HFFc6 (cell line): ENCODE measurements around the gene SFSWAP. TPM values are rescaled to one million over a fixed set of nuclear protein-coding genes. Genes with fewer than 3 reads are reported as not detected.

Experiments used
- DNase-seq: peaks from one replicate; pipeline ENCODE4 v3.0.0-alpha.2; 2018
- H3K27ac Mint-ChIP-seq: 2 replicates; pipeline ENCODE4 v1.8.0; 2020; ENCODE audit warnings: mild to moderate bottlenecking, mixed read lengths
- H3K27me3 Mint-ChIP-seq: 2 replicates; pipeline ENCODE4 v1.8.0; 2021; ENCODE audit warnings: mild to moderate bottlenecking, moderate library complexity, mixed read lengths; ENCODE audit not compliant: insufficient read depth
- H3K36me3 Mint-ChIP-seq: 2 replicates; pipeline ENCODE4 v1.8.0; 2021; ENCODE audit warnings: low read depth, mixed read lengths
- H3K4me1 Mint-ChIP-seq: 2 replicates; pipeline ENCODE4 v1.8.0; 2020; ENCODE audit warnings: low read depth, mixed read lengths
- H3K4me3 Mint-ChIP-seq: 2 replicates; pipeline ENCODE4 v1.8.0; 2020; ENCODE audit warnings: mild to moderate bottlenecking, moderate library complexity, mixed read lengths
- H3K9me3 Mint-ChIP-seq: 2 replicates; pipeline ENCODE4 v1.8.0; 2020; ENCODE audit warnings: mild to moderate bottlenecking, mixed read lengths
- total RNA-seq, 6 experiments: library from RNA; stranded (reverse); fragmentation: NEBNext Ultra II Directional; extraction: Animal tissue kit (Norgen Biotek cat#: 25700); gene quantifications; 2 replicates in 1 of 6; 3 replicates in 5 of 6; pipeline ENCODE4 v1.2.3, GENCODE V29; 2021
- TF ChIP-seq, protein P1 (sequence below): fragments of 200-600 bp; sonication (generic); IDR thresholded peaks from 2 replicates; pipeline ENCODE4 v1.5.0; 2021; ENCODE audit warnings: antibody characterized with exemption, mild to moderate bottlenecking

Gene SFSWAP
- total RNA-seq, 6 experiments from 2014 or later, result 23.9 to 32.4 (median 28.8) TPM

DNA sequence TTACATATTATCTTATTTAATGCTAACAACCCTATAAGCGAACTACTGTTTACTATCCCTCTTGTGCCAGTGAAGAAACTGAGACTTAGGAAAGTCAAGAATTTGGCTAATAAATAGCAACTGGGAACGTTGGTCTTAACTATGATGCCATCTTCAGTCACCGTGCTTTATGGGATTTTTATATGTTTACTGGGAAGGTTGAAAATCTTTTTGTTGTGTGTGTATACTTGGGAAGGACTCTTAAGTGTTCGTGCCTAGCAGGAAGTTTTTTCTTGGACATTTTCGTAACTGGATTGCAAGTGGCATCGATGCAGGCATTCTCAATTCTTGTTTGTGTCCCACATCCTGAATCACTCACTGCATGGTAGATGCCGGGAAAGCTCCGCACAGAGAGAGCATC, 9.4 kb downstream of the SFSWAP start:
- DNase-seq, result no peak
- no peak overlapping the region for H3K4me3 Mint-ChIP-seq
- peaks cover 54% of the 10 kb centered on the region for H3K36me3 Mint-ChIP-seq
- TF ChIP-seq, protein P1, sequence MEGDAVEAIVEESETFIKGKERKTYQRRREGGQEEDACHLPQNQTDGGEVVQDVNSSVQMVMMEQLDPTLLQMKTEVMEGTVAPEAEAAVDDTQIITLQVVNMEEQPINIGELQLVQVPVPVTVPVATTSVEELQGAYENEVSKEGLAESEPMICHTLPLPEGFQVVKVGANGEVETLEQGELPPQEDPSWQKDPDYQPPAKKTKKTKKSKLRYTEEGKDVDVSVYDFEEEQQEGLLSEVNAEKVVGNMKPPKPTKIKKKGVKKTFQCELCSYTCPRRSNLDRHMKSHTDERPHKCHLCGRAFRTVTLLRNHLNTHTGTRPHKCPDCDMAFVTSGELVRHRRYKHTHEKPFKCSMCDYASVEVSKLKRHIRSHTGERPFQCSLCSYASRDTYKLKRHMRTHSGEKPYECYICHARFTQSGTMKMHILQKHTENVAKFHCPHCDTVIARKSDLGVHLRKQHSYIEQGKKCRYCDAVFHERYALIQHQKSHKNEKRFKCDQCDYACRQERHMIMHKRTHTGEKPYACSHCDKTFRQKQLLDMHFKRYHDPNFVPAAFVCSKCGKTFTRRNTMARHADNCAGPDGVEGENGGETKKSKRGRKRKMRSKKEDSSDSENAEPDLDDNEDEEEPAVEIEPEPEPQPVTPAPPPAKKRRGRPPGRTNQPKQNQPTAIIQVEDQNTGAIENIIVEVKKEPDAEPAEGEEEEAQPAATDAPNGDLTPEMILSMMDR, result no peak
- no peaks in the 10 kb centered on the region for H3K27me3 Mint-ChIP-seq
- H3K4me1 Mint-ChIP-seq, result peaks cover 30% of the 10 kb centered on the region
- peak overlapping the region; percentile 79 for H3K27ac Mint-ChIP-seq
- no peaks in the 10 kb centered on the region for H3K9me3 Mint-ChIP-seq

DNA sequence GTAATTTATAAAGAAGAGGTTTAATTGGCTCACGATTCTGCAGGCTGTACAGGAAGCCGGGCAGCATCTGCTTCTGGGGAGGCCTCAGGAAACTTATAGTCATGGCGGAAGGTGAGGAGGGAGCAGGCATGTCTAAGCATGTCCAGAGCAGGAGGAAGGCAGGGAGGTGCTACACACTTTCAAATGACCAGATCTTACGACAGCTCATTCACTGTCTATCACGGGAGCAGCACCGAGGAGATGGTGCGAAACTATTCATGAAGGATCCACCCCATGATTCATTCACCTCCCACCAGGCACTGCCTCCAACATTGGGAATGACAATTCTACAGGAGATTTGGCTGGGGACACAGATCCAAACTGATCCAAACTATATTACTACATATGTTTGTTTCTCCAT, 10.0 kb downstream of the SFSWAP start:
- Mint-ChIP-seq H3K27me3 (no peaks in the 10 kb centered on the region), H3K36me3 (peaks cover 50% of the 10 kb centered on the region), H3K27ac (peak overlapping the region; percentile 79), H3K9me3 (no peaks in the 10 kb centered on the region), H3K4me1 (peaks cover 30% of the 10 kb centered on the region), H3K4me3 (no peak overlapping the region; the same call in 1 of the 2 replicates)
- no peak for DNase-seq
- TF ChIP-seq, protein P1, result no peak

DNA sequence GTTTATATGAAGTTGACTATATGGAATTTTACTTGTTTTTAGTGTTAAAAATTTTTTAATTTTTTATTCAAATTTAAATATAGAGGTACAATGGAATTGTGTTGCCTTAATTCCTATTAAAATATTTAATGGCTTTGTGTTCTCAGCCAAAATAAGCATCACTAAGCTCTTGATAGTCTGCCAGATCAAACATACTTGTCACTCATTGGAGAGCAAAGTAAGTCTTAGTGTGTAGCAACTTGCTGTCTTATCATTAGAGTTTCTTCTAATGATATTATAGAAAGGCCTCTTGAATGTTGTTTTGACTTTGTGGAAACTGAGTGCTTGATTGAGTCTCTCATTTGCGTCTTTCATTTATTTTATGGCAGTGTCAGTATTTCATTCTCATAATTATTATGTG, 10.7 kb downstream of the SFSWAP start:
- H3K36me3 Mint-ChIP-seq, result peaks cover 45% of the 10 kb centered on the region
- TF ChIP-seq, protein P1, result no peak
- H3K4me3 Mint-ChIP-seq, result no peak overlapping the region
- H3K27ac Mint-ChIP-seq, result no peak overlapping the region
- peaks cover 30% of the 10 kb centered on the region for H3K4me1 Mint-ChIP-seq
- H3K9me3 Mint-ChIP-seq, result no peaks in the 10 kb centered on the region
- no peak for DNase-seq
- H3K27me3 Mint-ChIP-seq, result no peaks in the 10 kb centered on the region

DNA sequence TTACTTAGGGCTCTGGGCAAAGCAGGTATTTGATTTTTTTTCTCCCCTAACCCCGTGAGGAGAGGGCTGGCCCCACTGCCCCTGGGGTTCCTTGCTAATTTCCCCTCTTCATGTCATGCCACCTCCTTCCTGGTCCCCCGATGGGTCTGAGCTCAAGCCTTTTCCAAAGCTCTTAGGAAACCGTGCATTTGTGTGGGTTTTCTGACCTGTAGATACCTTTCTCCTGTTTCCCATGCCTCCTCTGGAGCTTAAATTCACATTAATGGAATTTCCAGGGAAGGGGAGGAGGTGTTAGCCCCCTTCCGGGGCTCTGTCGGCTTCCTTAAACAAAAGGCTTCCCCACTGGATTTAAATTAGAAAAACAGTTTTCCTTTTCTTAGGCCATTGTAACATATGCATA, 12.6 kb downstream of the SFSWAP start:
- no peak for DNase-seq
- Mint-ChIP-seq H3K36me3 (peaks cover 41% of the 10 kb centered on the region), H3K4me3 (no peak overlapping the region), H3K9me3 (no peaks in the 10 kb centered on the region), H3K27me3 (no peaks in the 10 kb centered on the region; the same call in 1 of the 2 replicates), H3K27ac (peak overlapping the region; percentile 29; the same call in 1 of the 2 replicates), H3K4me1 (peaks cover 30% of the 10 kb centered on the region)
- TF ChIP-seq, protein P1, result no peak

DNA sequence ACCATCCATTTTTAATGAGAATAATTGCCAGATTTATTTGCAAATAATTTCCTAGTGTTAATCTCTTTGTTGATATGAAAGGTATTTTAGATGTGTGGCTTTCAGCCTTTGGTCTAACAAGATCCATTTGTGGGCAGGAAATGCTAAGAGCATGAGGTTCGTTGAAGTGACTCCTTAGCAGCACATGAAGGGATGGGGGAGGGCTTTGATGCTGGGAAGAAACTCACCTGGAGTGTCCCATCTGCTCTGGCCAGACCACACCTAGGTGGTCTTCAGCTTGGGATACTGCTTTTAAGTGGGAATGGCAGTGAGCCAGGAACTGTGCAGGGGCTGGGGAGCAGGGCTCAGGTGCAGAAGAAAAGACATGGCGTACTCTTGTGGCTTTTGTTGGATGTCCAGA, 13.6 kb downstream of the SFSWAP start:
- H3K36me3 Mint-ChIP-seq, result peaks cover 37% of the 10 kb centered on the region
- peaks cover 30% of the 10 kb centered on the region for H3K4me1 Mint-ChIP-seq
- no peaks in the 10 kb centered on the region; the same call in 1 of the 2 replicates for H3K27me3 Mint-ChIP-seq
- TF ChIP-seq, protein P1, result no peak
- DNase-seq, result no peak
- H3K4me3 Mint-ChIP-seq, result no peak overlapping the region
- H3K9me3 Mint-ChIP-seq, result no peaks in the 10 kb centered on the region
- peak overlapping the region; percentile 4; the same call in 1 of the 2 replicates for H3K27ac Mint-ChIP-seq

DNA sequence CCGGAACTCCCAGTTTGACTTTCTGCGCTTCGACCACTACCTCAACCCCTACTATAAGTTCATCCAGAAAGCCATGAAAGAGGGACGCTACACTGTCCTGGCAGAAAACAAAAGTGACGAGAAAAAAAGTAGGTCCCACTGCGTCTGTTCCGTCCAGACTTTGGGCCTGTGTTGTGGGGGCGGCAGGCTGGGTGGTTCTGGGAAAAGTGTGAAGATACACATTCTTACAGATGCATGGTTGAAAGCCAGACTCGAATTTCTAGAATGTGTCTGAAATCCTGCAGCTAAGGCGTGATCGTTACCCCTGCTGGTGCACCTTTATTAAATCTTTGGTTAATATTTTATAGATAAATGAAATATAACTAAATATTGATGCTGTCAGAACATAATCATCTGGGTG, 14.6 kb downstream of the SFSWAP start:
- H3K36me3 Mint-ChIP-seq, result peaks cover 36% of the 10 kb centered on the region
- peaks cover 30% of the 10 kb centered on the region for H3K4me1 Mint-ChIP-seq
- no peaks in the 10 kb centered on the region; the same call in 1 of the 2 replicates for H3K27me3 Mint-ChIP-seq
- H3K9me3 Mint-ChIP-seq, result no peaks in the 10 kb centered on the region
- H3K4me3 Mint-ChIP-seq, result no peak overlapping the region
- DNase-seq, result no peak
- H3K27ac Mint-ChIP-seq, result no peak overlapping the region
- TF ChIP-seq, protein P1, result no peak
